ENCODE results near the gene RIF1.

GRCh38 chr2:151374436-151374835 is 35.3 kb upstream of the RIF1 start:
- TF ChIP-seq REST (IDR thresholded peaks at IDR 0.05; ENCODE audit: low read depth) (no peak), NFIC (IDR thresholded peaks at IDR 0.05) (no peak), CEBPB (IDR thresholded peaks at IDR 0.05) (no peak), EGR1 (IDR thresholded peaks at IDR 0.05) (no peak), TEAD4 (IDR thresholded peaks at IDR 0.05) (no peak), RAD21 (IDR thresholded peaks at IDR 0.05; ENCODE audit: low read depth) (no peak), EP300 (IDR thresholded peaks at IDR 0.05; ENCODE audit: borderline replicate concordance) (no peak), TAF1 (IDR thresholded peaks at IDR 0.05; ENCODE audit: low read depth) (no peak), USF1 (IDR thresholded peaks at IDR 0.05) (no peak), MAX (IDR thresholded peaks at IDR 0.05) (no peak), ZBTB7A (IDR thresholded peaks at IDR 0.05; ENCODE audit: low read depth) (no peak), FOXM1 (IDR thresholded peaks at IDR 0.05; ENCODE audit: borderline replicate concordance, low read depth) (no peak), YY1 (IDR thresholded peaks at IDR 0.05; ENCODE audit: low read depth) (no peak)

Measured in Ishikawa (cell line).